ENCODE measurements around the gene ARID1B. TPM values are rescaled to one million over a fixed set of nuclear protein-coding genes. Genes with fewer than 3 reads are reported as not detected.
A peak's percentile ranks its signal among the peaks of the same experiment; 100 is the strongest.

ARID1B gene
- total RNA-seq, 1 donor from 2014 or later = 16.3 TPM

DNA sequence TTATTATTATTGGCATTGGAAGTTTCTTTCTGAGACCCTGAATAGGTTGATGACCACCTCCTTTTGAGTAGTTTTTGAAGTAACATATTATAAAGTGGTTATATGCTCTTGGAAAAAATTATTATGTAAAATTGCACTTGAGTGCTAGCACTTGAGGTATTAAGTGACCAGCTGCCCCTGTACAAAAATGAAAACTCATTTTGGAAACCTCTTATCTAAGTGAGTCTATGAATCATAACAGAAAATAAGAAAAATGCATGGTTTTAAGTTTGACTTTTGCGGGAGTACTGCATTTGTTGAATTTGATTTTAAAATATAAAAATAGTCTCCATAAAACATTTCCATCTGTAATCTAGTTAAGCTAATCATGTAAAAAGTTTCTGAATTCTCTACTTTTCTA lies 297.8 kb downstream of the ARID1B start:
- Histone ChIP-seq H3K27me3 (ENCODE audit: control insufficient read depth, insufficient read depth, low read length) (no peaks in the 10 kb centered on the region), H3K36me3 (ENCODE audit: control insufficient read depth, insufficient read depth, low read length) (no peaks in the 10 kb centered on the region), H3K4me3 (ENCODE audit: low read depth, low read length) (no peak overlapping the region)
- no peak for TF ChIP-seq CTCF (IDR thresholded peaks at IDR 0.05; ENCODE audit: insufficient read depth, low read length, severe bottlenecking)
- FAIRE-seq (no peak), DNase-seq (ENCODE audit: low read depth) (no peak)

DNA sequence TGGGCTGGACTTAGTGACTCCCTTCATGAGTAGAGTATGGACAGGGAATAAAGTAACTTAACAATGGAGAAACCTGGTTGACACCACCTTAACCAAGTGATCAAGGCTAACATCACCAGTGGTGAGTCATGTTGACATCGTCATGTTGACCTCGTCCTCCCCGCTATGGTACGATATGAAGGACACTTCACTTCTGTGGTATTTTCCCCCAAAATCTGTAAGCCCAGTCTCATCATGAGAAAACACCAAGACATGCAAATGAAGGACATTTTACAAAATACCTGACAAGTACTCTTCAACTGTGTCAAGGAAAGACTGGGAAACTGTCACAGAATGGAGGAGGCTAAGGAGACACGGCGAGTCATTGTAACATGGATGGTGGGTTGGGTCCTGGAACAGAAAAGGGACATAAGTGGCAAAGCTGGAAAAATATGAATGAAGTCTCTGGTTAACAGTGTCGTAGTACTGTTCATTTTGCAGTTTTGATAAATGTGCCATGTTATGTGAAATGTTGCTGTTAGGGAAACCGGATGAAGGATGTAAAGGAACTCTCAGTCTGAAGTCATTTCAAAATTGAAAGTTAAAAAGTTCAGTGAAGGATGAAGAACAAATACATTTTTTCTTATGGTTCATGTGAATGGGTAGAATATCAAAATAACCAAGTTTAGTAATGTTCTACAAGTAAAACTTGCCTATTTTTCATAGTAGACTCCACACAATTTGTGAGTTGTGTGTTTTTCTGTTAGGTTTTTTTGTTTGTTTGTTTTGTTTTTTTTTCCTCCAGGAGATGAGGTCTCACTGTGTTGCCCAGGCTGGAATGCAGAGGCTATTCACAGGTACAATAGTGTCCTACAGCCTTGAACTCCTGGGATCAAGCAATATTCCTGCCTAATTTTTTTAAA lies 298.6 kb downstream of the ARID1B start:
- DNase-seq (ENCODE audit: low read depth) (peak; percentile 46), FAIRE-seq (no peak)
- Histone ChIP-seq H3K36me3 (ENCODE audit: control insufficient read depth, insufficient read depth, low read length) (no peaks in the 10 kb centered on the region), H3K27me3 (ENCODE audit: control insufficient read depth, insufficient read depth, low read length) (no peaks in the 10 kb centered on the region), H3K4me3 (ENCODE audit: low read depth, low read length) (no peak overlapping the region)
- no peak for TF ChIP-seq CTCF (IDR thresholded peaks at IDR 0.05; ENCODE audit: insufficient read depth, low read length, severe bottlenecking)

GRCh38 chr6:157076451-157076822 lies 299.3 kb downstream of the ARID1B start:
- FAIRE-seq (no peak), DNase-seq (ENCODE audit: low read depth) (no peak)

DNA sequence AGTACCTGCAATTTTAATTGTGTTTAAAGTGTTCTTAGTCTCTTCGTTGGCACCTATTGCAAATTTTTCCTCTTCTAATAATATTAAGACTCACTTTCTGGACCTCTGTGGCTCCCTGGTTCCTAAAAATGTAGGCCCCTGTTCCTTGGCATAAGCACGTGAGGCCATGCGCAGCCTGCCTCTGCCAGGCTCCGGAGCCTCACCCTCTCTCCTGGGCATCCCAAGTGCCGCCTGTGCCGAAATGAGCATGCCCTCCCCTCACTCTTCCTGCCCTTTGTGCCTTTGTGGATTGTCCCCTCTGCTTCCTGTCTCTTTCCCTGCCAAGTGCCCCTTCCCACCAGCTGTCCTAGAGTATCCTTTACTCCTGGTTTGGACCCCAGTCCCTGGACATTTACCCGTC lies 300.1 kb downstream of the ARID1B start:
- no peak for TF ChIP-seq CTCF (IDR thresholded peaks at IDR 0.05; ENCODE audit: insufficient read depth, low read length, severe bottlenecking)
- DNase-seq (ENCODE audit: low read depth) (no peak), FAIRE-seq (no peak)
- H3K4me3 ChIP-seq (ENCODE audit: low read depth, low read length) = no peak overlapping the region
- no peaks in the 10 kb centered on the region for H3K36me3 ChIP-seq (ENCODE audit: control insufficient read depth, insufficient read depth, low read length)
- no peaks in the 10 kb centered on the region for H3K27me3 ChIP-seq (ENCODE audit: control insufficient read depth, insufficient read depth, low read length)

More at GRCh38 chr6:157076451-157076822, 299.3 kb downstream of the ARID1B start:
- Histone ChIP-seq H3K36me3 (ENCODE audit: control insufficient read depth, insufficient read depth, low read length) (no peaks in the 10 kb centered on the region), H3K27me3 (ENCODE audit: control insufficient read depth, insufficient read depth, low read length) (no peaks in the 10 kb centered on the region), H3K4me3 (ENCODE audit: low read depth, low read length) (no peak overlapping the region)
- no peak for TF ChIP-seq CTCF (IDR thresholded peaks at IDR 0.05; ENCODE audit: insufficient read depth, low read length, severe bottlenecking)

DNA sequence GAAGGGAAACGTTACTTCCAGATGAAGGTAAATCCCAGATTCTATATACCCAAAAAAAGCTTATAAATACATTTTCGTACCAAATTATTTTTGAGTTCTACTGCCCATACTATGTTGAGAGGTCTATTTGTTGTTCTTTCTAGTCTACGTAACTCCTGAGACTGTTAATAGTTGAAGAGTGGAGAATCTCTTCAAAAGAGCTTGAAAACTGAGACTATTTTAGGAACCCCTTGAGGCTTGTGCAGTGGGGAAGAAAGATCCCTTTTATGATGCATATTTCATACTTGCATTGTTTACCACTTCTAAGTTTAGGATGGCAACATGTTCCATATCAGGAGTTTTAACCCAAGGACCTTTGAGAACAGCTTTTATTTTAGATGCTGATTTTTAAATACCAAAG lies 301.1 kb downstream of the ARID1B start:
- no peaks in the 10 kb centered on the region for H3K36me3 ChIP-seq (ENCODE audit: control insufficient read depth, insufficient read depth, low read length)
- no peak for FAIRE-seq

More for the DNA sequence above, 301.1 kb downstream of the ARID1B start:
- Histone ChIP-seq H3K27me3 (ENCODE audit: control insufficient read depth, insufficient read depth, low read length) (no peaks in the 10 kb centered on the region), H3K4me3 (ENCODE audit: low read depth, low read length) (no peak overlapping the region)
- DNase-seq (ENCODE audit: low read depth) = no peak
- no peak for TF ChIP-seq CTCF (IDR thresholded peaks at IDR 0.05; ENCODE audit: insufficient read depth, low read length, severe bottlenecking)
